Right ventricle myocardium superior (tissue), 1 donor: ENCODE measurements around the gene HEATR5A. TPM values are rescaled to one million over a fixed set of nuclear protein-coding genes. Genes with fewer than 3 reads are reported as not detected.
A peak's percentile ranks its signal among the peaks of the same experiment; 100 is the strongest.
"Not testable (repeated sequence)": the region's sequence is repeated elsewhere in the genome, so short reads cannot be mapped to it uniquely, and the experiment has no call there.

ENCODE experiments used
- ATAC-seq: fragments of 200-7000 bp; cut with Tn5 transposase; one replicate; pipeline ENCODE4 v1.9.1; 2020; ENCODE audit warnings: mild to moderate bottlenecking; ENCODE audit not compliant: poor library complexity
- DNase-seq: peaks from one replicate; pipeline ENCODE4 v3.0.0-alpha.2; 2020
- intact Hi-C: fragments of 100-400 bp; cut with DNase I; formaldehyde crosslinking; loops from one replicate; pipeline ENCODE4 v1.11.2; 2022
- total RNA-seq: library from RNA; stranded (reverse); fragmentation: NEBNext Ultra II Directional; extraction: Animal tissue kit (Norgen Biotek cat#: 25700); gene quantifications from one replicate; pipeline ENCODE4 v1.2.1, GENCODE V29; 2021
- donor health status: DM: no; HTN: yes; CAD: no; lungs with severe emphysema.

Gene HEATR5A
- total RNA-seq, 1 donor from 2014 or later = 47.8 TPM

DNA sequence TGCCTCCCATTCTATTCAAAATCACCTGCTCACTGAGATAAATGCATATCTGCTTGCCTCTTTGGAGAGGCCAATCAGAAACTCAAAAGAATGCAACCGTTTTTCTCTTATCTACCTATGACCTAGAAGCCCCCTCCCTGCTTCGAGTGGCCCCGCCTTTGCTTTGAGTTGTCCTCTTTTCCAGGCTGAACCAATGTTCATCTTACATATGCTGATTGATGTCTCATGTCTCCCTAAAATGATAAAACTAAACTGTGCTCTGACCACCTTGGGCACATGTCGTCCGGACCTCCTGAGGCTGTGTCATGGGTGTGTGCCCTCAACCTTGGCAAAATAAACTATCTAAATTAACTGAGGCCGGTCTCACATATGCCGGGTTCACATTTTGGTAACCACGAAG lies 148.7 kb downstream of the HEATR5A start:
- ATAC-seq = no peak
- intact Hi-C loops = no loop called here
- no peak for DNase-seq

DNA sequence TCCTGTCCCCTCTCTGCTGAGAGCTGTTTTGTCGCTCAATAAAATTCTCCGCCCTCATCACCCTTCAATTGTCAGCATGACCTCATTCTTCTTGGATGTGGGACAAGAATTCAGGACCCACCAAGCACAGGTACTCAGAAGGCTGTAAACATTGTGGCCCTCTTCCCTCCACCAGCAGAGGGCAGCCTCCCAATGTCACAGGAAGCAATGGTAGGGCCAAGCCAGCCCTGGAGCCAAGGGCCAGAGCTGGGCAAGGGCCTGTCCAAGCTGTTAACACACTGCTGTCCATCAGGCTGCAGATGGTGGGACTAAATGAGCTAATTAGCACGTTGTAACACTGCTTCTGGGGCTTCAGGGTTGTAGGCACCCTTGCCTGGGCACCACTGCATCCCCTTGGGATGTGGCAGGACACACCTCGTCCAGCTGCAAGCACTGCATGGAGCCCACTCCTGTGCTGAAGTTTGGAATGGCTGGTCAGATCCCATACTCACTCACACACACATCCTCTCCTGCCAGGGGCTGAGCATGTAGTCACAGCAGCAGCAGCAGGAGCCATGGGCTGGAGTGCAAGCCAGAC lies 150.1 kb downstream of the HEATR5A start:
- intact Hi-C loops = no loop called here
- DNase-seq (no peak), ATAC-seq (no peak)

DNA sequence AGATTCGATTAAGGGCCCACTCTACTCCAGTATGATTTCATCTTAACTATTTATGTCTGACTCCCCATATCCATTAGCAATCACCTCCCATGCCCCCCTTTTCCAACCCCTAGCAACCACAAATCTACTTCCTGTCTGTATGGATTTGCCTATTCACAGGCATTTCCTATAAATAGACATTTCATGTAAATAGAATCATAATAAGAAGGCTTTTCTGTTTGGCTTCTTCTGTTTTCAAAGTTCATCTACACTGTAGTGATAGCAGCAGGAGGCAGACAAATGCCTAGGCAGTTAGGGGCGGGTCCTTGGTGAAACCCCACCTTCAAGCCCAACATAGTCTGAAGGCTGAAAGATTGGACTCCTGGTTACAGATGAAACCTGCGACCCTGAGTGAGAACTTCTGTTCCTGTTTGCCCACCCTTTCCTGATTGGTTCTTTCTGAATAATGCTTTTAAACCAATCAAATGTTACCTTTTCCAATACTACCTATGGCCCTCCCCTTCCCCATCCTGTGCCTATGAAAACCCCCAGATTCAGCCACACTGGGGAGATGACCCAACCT lies 150.6 kb downstream of the HEATR5A start:
- ATAC-seq = no peak
- no peak for DNase-seq
- intact Hi-C loops = no loop called here

DNA sequence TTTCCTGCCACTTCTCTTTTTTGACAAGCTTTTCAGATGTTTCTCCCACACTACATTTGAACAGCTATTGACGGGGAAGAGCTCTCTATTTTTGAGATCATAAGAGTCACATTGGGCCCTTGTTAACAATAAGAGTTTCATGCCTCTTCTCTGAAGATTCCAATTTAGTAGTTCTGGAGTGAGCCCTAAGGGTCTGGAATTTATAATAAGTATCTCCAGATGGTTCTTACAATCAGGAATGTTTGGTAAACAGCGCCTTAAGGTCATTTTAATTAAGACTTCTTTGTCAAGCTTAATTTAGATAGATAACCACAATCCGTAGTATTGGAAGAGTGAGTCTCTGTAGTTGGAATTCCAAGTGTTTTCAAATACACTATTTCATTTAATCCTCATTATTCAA lies 152.1 kb downstream of the HEATR5A start:
- intact Hi-C loops = no loop called here
- ATAC-seq (no peak), DNase-seq (no peak)

DNA sequence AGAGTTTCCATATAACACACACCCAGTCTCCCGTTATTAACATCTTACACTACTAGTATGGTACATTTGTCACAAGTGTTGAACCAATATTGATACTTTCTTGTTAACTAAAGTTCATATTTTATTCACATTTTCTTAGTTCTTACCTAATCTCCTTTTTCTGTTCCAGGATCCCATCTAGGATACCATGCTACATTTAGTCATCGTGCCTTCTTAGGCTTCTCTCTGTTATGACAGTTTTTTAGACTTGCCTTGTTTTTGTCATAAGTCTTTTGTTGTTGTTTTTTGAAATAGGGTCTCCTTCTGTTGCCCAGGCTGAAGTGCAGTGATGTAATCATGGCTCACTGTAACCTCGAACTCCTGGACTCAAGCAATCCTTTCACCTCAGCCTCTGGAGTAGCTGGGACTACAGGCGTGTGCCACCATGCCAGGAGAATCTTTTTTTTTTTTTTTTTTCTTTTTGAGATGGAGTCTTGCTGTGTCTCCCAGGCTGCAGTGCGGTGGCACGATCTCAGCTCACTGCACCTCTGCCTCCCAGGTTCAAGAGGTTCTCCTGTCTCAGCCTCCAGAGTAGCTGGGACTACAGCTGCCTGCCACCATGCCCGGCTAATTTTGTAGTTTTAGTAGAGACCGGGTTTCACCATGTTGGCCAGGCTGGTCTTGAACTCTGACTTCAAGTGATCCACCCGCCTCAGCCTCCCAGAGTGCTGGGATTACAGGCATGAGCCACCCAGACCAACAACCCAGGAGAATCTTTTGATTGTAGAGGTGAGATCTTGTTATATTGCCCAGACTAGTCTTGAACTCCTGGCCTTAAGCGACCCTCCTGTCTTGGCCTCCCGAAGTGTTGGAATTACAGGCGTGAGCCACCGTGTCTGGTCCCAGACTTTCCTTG lies 153.7 kb downstream of the HEATR5A start:
- no peak for DNase-seq
- no peak for ATAC-seq
- intact Hi-C loops = no loop called here

DNA sequence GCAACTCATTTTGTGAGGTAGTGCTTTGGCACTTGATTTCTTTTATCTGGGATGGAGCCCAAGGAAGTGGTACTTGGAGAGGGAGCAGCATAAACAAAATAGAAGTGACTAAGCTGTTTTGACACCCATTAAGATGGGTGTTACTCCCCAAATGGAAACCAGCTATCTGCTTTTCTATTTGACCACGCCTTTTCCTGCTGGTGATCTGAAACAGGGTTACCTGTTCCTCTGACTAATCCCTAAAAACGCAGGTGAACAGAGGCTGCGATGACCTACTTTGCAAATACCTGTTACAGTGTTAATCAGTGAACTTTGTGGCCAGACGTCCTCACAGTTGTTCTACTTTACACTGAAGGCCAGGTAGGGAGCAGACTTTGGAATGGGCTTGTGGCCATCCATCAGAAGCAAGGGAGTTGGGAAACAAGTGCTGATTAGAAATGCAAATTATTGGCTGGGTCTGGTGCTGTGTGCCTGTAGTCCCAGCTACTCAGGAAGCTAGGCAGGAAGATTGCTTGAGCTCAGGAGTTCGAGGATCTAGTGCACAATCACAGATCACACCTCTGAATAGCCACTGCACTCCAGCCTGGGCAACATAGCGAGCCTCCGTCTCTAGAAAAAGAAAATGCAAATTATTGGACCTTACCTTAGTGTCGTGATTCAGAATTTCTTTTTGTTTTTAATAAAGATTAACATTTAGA lies 154.5 kb downstream of the HEATR5A start:
- ATAC-seq = no peak
- intact Hi-C loops = no loop called here
- no peak for DNase-seq

DNA sequence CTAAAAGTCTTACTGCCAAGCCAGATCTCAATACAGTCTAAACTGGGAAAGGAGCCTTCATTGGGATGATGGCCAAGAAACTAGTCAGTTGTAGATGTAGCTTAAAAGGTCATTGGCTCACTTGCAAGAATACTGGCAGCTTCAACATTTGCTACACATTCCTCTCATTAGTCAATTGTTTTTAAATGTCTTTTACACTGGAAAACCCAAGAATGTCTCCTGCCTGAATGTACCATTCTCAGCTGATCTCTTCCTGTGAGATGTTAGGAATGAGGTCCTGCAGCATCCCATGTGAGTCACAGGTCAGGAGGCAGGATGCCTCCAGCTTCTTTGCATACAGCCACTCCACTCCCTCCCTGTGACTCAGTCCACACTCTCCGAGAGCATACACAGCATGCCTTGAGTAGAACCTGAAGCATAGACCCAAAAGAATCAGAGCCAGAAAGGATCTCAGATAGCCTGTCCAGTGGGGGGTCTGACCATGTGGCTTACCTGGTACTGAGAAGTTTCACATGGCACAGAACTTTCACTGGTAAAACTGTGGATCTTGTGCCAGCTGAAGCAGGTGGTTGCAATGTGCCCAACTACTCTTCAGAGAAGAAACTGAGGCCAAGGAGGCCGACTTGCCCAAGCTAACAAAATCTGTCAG lies 156.7 kb downstream of the HEATR5A start:
- no peak for DNase-seq
- intact Hi-C loops = no loop called here
- peak; percentile 89 for ATAC-seq

DNA sequence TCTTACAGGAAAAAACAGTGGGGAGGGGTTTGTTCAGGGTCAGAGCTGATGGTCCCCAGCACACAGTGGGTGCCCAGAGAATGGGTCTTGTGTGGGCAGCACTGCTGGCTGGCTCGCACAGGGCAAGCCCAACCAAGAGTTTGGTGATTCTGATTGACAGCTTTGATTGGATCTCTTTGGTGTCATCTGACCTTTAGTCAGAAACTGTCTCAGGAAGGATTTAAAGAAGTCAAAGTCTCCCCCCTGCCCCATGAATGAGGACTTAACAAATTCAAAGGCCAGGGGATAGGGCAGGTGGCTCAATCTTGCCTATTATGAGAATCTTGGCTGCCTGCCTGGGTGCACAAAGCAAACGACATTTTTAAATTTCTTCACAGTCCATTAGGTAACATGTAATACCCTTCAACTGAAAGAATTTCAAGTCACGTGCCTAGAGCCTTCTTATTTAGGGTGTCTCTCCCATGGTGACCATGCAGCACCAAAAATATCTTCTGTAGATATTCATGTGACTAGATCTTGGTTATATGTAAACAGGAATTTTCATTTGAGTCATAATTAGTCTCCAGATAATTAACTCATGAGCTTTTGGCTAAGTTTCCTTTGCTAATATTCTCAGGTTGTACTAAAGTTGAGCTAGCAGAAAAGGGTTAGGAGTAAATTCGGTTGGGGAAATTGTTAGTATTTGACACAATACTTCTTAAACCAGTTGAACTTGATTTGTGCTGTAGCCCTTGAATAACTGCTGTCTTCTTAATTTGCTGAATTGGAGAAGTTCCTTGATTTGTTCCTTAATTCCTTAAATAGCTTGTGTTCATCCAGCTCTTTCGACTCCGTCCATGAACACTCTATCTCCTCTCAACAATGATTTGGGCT lies 158.3 kb downstream of the HEATR5A start:
- DNase-seq = no peak
- ATAC-seq = peak; percentile 59
- intact Hi-C loops = no loop called here

DNA sequence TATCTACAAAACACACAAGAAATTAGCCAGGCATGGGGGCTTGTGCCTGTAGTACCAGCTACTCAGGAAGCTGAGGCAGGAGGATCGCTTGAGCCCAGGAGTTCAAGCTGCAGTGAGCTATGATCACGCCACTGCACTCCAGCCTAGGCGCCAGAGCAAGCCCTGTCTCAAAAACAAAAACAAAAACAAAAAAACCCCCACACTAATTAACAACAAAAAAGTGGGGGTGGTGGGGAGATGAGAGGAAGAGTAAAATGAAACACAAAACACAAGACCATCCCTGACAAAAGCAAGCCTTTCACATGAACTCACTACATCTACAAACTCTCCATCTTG lies 158.9 kb downstream of the HEATR5A start:
- no peak for ATAC-seq
- intact Hi-C loops = no loop called here
- no peak for DNase-seq

DNA sequence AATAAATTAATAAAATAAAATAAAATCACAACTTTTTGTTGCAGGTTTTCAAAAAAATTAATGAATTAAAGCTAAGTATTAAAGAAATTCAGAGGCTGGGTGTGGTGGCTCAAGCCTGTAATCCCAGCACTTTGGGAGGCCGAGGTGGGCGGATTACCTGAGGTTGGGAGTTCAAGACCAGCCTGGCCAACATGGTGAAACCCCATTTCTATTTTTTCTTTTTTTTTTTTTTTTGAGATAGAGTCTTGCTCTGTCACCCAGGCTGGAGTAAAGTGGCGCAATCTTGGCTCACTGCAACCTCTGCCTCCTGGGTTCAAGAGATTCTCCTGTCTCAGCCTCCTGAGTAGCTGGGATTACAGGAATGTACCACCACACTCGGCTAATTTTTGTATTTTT lies 161.3 kb downstream of the HEATR5A start:
- DNase-seq, ATAC-seq, intact Hi-C loops: not testable (repeated sequence)

DNA sequence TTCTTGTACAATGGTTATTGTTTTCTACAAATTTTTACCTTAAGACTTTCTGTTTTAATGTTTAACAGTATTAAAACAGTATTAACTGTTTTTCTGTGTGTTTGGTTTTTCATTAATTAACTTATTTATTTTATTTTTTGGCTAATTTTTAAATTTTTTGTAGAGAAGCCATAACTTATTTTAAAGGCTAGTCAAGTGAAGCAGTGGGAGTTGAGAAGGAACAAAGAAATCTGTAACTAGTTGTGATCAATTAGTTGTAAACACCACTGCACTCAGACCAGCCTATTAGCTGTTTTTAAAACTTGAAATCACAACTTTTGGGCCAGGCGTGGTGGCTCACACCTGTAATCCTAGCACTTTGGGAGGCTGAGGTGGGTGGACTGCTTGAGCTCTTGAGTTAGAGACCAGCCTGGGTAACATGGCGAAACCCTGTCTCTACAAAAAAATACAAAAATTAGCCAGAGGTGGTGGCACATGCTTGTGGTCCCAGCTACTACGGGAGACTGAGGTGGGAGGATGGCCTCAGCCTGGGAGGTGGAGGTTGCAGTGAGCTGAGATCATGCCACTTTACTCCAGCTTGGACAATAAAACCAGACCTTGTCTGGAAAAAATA lies 161.8 kb downstream of the HEATR5A start:
- DNase-seq (no peak), ATAC-seq (no peak)
- intact Hi-C loops = no loop called here

DNA sequence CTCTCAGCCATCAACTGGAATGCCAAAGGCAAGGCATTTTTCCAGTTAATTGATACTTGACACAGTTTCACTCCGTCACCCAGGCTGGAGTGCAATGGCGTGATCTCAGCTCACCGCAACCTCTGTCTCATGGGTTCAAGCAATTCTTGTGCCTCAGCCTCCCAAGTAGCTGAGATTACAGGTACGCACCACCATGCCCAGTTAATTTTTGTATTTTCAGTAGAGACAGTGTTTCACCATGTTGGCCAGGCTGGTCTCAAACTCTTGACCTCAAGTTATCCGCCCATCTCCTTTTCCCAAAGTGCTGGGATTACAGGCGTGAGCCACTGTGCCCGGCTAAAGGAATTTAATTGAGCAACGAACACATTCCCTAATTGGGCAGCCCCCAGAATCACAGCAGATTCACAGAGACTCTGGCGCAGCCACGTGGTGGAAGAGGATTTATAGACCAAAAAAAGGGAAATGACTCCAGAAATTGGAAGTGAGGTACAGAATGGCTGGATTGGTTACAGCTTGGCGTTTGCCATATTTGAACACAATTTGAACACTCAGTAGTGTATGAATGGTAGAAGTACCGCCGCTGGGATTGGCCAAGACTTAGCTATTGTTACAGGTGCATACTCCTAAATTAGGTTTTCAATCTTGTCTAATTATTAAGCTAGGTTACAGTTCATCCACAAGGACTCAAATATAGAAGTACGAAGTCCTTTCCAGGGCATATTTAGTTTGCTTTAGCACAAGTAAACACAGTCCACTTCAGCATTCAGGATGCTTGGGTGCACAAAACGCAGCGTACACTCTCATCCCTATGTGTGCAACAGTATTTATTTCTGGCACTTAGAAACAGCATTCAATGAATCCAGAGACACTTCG lies 162.6 kb downstream of the HEATR5A start:
- ATAC-seq, intact Hi-C loops, DNase-seq: not testable (repeated sequence)

DNA sequence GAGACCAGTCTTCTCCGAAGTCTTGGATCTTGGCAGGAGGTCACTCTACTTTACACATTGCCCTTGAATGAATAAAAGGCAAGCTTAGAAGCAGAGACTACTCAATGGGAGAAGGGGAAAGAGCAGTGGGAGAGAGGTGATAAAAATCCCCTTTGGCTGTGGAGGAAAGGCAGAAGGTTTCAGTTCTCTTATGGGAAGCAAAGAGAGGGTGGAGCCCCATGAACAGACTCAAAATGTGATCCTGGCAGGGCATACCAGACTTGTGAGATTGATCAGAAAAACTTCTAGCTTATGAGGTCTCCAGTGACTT lies 163.2 kb downstream of the HEATR5A start:
- intact Hi-C loops = no loop called here
- ATAC-seq (no peak), DNase-seq (no peak)

DNA sequence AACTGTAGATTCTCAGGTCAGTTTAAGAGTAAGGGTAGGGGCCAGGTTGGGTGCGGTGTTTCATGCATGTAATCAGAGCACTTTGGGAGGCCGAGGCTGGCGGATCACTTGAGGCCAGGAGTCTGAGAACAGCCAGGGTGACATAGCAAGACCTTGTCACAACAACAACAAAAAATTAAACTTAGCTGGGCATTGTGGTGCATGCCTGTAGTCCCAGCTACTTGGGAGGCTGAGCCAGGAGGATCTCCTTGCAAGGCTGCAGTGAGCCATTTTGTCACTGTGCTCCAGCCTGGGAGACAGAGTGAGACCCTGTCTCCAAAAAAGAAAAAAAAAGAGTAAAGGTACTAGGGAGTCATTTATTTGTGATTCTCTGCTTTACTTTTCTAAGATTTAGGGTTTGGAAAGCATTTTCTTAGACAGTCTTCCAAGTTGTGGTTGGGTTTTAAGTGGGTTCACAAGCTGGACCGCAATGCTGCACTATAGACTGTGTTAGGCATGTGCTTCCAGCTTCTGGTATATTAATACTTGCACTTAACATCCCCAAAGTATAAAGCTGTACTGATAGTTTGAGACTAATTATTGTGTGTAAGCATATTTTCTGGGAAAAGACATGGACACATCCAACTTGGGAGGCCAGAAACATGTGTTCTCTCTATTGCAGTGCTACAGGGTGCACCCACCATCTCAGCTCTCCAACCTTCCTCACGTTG lies 163.7 kb downstream of the HEATR5A start:
- intact Hi-C loops = no loop called here
- ATAC-seq (no peak), DNase-seq (no peak)

DNA sequence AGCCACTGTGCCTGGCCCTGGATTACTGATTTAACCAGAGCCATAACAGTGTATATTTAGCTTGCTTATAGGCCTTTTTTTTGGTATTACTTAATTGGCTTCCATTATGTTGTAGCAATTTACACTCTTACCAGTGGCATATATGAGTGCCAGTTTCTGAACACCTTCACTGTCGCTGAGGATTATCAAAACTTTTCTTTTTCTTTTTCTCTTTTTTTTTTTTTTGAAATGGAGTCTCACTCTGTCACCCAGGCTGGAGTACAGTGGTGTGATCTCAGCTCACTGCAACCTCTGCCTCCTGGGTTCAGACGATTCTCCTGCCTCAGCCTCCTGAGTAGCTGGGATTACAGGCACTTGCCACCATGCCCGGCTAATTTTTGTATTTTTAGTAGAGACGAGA lies 164.4 kb downstream of the HEATR5A start:
- ATAC-seq, intact Hi-C loops, DNase-seq: not testable (repeated sequence)

DNA sequence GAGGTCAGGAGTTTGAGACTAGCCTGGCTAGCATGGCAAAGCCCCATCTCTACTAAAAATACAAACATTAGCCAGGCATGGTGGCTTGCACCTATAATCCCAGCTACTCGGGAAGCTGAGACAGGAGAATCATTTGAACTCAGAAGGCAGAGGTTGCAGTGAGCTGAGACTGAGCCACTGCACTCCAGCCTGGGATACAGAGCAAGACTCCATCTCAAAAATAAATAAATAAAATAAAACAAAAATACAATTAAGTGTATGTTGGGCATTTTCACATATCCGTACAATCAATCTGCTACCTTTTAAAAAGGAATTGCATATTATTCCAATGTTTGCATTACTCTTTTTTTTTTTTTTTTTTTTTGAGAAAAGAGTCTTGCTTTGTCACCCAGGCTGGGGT lies 165.1 kb downstream of the HEATR5A start:
- no peak for ATAC-seq
- no peak for DNase-seq
- intact Hi-C loops = no loop called here
